Ovary (tissue), 9 donors: ENCODE data around the gene TOP3A. TPM values are rescaled to one million over a fixed set of nuclear protein-coding genes. Genes with fewer than 3 reads are reported as not detected.

Experiments used
- DNase-seq, 5 donors: peaks; one replicate each; pipeline ENCODE4 v3.0.0-alpha.2; 2019 to 2020
- H3K27ac ChIP-seq, 2 donors: fragments of 200-600 bp; one replicate each; pipeline versions ENCODE4 v1.5.1 to v1.8.0; 2019 to 2022
- H3K27me3 ChIP-seq: fragments of 200-600 bp; one replicate; pipeline ENCODE4 v1.8.0; 2022
- H3K36me3 ChIP-seq: fragments of 200-600 bp; sonication (generic); one replicate; pipeline ENCODE4 v1.5.1; 2019
- H3K4me1 ChIP-seq: one replicate; pipeline ENCODE4 v1.8.1; 2013; ENCODE audit warnings: mild to moderate bottlenecking, moderate library complexity; ENCODE audit not compliant: insufficient read depth
- H3K4me3 ChIP-seq: fragments of 200-600 bp; sonication (generic); one replicate; pipeline ENCODE4 v1.5.1; 2017
- H3K9me3 ChIP-seq, 2 donors: fragments of 200-600 bp in 1 of 2; sonication (generic) in 1 of 2; one replicate each; pipeline versions ENCODE4 v1.5.1 to v1.8.1; 2013 to 2019; ENCODE audit warnings: mild to moderate bottlenecking in 1 of 2, moderate library complexity in 1 of 2
- EP300 ChIP-seq: sonication (generic); formaldehyde crosslinking; IDR thresholded peaks from one replicate; pipeline ENCODE4 v1.6.1; 2017; ENCODE audit warnings: antibody characterized with exemption
- POLR2A ChIP-seq: fragments of 450-650 bp; IDR thresholded peaks from one replicate; pipeline ENCODE4 v1.6.1; 2017; ENCODE audit warnings: antibody characterized with exemption, mild to moderate bottlenecking, moderate library complexity
- WGBS, 3 donors: extraction: QIAGEN DNeasy Blood & Tissue Kit in 1 of 3; methylation state at CpG; one replicate each; pipeline versions ENCODE4 v1.1.5 to v1.1.7; 2013 to 2017; 5-methylcytosine and 5-hydroxymethylcytosine counted together
- intact Hi-C, 4 donors: fragments of 100-400 bp; cut with DNase I; formaldehyde crosslinking; loops; one replicate each; pipeline versions ENCODE4 v1.11.0 to v1.15.1; 2022 to 2023
- polyA plus RNA-seq, 2 donors: library from polyadenylated mRNA; stranded (reverse); fragments of 200-250 nt in 1 of 2; fragments of 350-450 nt in 1 of 2; fragmentation: Illumina TruSeq in 1 of 2; extraction: RNeasy Lipid Tissue Mini Kit (QIAGEN cat#74804) in 1 of 2; gene quantifications; one replicate each; pipeline ENCODE4 v1.2.3, GENCODE V29; 2013 to 2014
- total RNA-seq, 7 donors: library from RNA; depleted of rRNA in 2 of 7; stranded (reverse); fragments of >200 nt in 2 of 7; fragmentation: NEBNext Ultra II Directional in 3 of 7; extraction: Animal tissue kit (Norgen Biotek cat#: 25700) in 3 of 7; gene quantifications; one replicate each; pipeline versions ENCODE4 v1.1.0 to v1.2.4, GENCODE V29; 2016 to 2023
- TF ChIP-seq, protein P1 (sequence below), 3 donors: fragments of 450-650 bp in 2 of 3; fragments of 200-600 bp in 1 of 3; IDR thresholded peaks; one replicate each; pipeline versions ENCODE4 v1.5.1 to v1.8.0; 2016 to 2022; ENCODE audit warnings: antibody characterized with exemption in 3 of 3, mild to moderate bottlenecking in 1 of 3
- donor health status: DM: no; HTN: no; CAD: no; lungs with moderate emphysema.
- donor health status: DM: no; HTN: no; CAD: no.
- donor health status: Bipolar disorder and iron deficiency.
- donor health status: DM: yes; HTN: yes; CAD: no.
- donor health status: DM: no; HTN: no; CAD: no.
- donor health status: DM: yes; HTN: yes; CAD: no.

TOP3A gene
- total and polyA plus RNA-seq, 9 donors, result 12.6 to 35.7 (median 21.3) TPM

GRCh38 chr17:18323007-18323406 lies 8.2 kb upstream of the TOP3A start:
- H3K27ac ChIP-seq, result no peak overlapping the region
- no peaks in the 10 kb centered on the region for H3K36me3 ChIP-seq
- DNase-seq, result no peak
- H3K4me3 ChIP-seq, result no peak overlapping the region
- no peaks in the 10 kb centered on the region for H3K27me3 ChIP-seq
- TF ChIP-seq EP300 (no peak), POLR2A (no peak)
- TF ChIP-seq, protein P1, sequence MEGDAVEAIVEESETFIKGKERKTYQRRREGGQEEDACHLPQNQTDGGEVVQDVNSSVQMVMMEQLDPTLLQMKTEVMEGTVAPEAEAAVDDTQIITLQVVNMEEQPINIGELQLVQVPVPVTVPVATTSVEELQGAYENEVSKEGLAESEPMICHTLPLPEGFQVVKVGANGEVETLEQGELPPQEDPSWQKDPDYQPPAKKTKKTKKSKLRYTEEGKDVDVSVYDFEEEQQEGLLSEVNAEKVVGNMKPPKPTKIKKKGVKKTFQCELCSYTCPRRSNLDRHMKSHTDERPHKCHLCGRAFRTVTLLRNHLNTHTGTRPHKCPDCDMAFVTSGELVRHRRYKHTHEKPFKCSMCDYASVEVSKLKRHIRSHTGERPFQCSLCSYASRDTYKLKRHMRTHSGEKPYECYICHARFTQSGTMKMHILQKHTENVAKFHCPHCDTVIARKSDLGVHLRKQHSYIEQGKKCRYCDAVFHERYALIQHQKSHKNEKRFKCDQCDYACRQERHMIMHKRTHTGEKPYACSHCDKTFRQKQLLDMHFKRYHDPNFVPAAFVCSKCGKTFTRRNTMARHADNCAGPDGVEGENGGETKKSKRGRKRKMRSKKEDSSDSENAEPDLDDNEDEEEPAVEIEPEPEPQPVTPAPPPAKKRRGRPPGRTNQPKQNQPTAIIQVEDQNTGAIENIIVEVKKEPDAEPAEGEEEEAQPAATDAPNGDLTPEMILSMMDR (IDR thresholded peaks at IDR 0.05), result no peak
- H3K9me3 ChIP-seq, result no peaks in the 10 kb centered on the region
- 55 to 62% (median 60%) methylated on average over 3 of the region's 3 CpGs for WGBS, 3 donors
- intact Hi-C loops, result no loop called here
- peaks cover 2% of the 10 kb centered on the region for H3K4me1 ChIP-seq

- Histone ChIP-seq H3K4me3 (no peak overlapping the region), H3K36me3 (no peaks in the 10 kb centered on the region), H3K27me3 (no peaks in the 10 kb centered on the region), H3K9me3 (no peaks in the 10 kb centered on the region), H3K27ac (no peak overlapping the region), H3K4me1 (peaks cover 6% of the 10 kb centered on the region)
- TF ChIP-seq POLR2A, result no peak
- no peak for TF ChIP-seq EP300
- TF ChIP-seq, protein P1 (IDR thresholded peaks at IDR 0.05), result no peak
- intact Hi-C loops, result no loop called here
- 79 to 83% (median 80%) methylated on average over 12 of the region's 12 CpGs for WGBS, 3 donors
- no peak for DNase-seq
Measured at GRCh38 chr17:18322522-18322921, 7.7 kb upstream of the TOP3A start.

GRCh38 chr17:18321309-18321708 lies 6.5 kb upstream of the TOP3A start:
- H3K4me3 ChIP-seq, result no peak overlapping the region
- peaks cover 9% of the 10 kb centered on the region for H3K4me1 ChIP-seq
- intact Hi-C loops, result no loop called here
- DNase-seq, result no peak
- no peaks in the 10 kb centered on the region for H3K27me3 ChIP-seq
- WGBS, 3 donors, result 70 to 80% (median 73%) methylated on average over 5 of the region's 5 CpGs
- H3K36me3 ChIP-seq, result no peaks in the 10 kb centered on the region
- TF ChIP-seq POLR2A (no peak), EP300 (no peak)
- TF ChIP-seq, protein P1 (IDR thresholded peaks at IDR 0.05), result no peak
- no peak overlapping the region for H3K27ac ChIP-seq
- no peaks in the 10 kb centered on the region for H3K9me3 ChIP-seq

DNA sequence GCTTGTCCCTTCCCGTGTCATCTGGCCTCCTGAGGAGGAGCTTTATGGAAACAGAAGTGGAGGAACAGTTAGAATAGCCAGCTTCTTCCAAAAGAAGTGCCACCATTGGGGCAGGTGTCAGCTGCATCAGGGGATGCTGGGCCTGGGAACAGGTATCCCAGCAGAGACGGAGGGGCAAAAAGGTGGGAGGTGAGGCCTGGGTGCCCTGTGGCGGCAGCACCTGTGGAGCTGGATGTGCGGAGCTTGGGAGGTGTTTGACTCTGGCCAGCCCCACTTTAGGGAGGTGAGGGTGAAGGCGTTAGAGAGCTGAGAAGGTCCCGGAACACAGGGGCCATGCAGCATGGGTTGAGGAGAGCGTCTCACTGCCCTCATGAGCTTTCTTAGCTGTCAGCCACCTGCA lies 5.5 kb upstream of the TOP3A start:
- intact Hi-C loops, result no loop called here
- WGBS, 3 donors, result 73 to 79% (median 78%) methylated on average over 7 of the region's 7 CpGs
- peaks cover 14% of the 10 kb centered on the region for H3K4me1 ChIP-seq
- no peak for DNase-seq
- H3K36me3 ChIP-seq, result no peaks in the 10 kb centered on the region
- H3K27ac ChIP-seq, result no peak overlapping the region
- H3K27me3 ChIP-seq, result no peaks in the 10 kb centered on the region
- no peak overlapping the region for H3K4me3 ChIP-seq
- TF ChIP-seq, protein P1 (IDR thresholded peaks at IDR 0.05), result no peak
- no peak for TF ChIP-seq POLR2A
- TF ChIP-seq EP300, result no peak
- no peaks in the 10 kb centered on the region for H3K9me3 ChIP-seq
